Mesenteric fat pad (tissue), 1 donor: ENCODE results near the gene TDRD10. TPM values are rescaled to one million over a fixed set of nuclear protein-coding genes. Genes with fewer than 3 reads are reported as not detected.
"Not testable (repeated sequence)": the region's sequence is repeated elsewhere in the genome, so short reads cannot be mapped to it uniquely, and the experiment has no call there.

Experiments used
- DNase-seq: peaks from one replicate; pipeline ENCODE4 v3.0.0-alpha.2; 2020; ENCODE audit warnings: low spot score
- total RNA-seq: library from RNA; stranded (reverse); fragmentation: NEBNext Ultra II Directional; extraction: Animal tissue kit (Norgen Biotek cat#: 25700); gene quantifications from one replicate; pipeline ENCODE4 v1.2.1, GENCODE V29; 2021
- donor health status: DM: yes; HTN: yes; CAD: no.

The TDRD10 gene
- total RNA-seq, 1 donor from 2014 or later, result 7.2 TPM

DNA sequence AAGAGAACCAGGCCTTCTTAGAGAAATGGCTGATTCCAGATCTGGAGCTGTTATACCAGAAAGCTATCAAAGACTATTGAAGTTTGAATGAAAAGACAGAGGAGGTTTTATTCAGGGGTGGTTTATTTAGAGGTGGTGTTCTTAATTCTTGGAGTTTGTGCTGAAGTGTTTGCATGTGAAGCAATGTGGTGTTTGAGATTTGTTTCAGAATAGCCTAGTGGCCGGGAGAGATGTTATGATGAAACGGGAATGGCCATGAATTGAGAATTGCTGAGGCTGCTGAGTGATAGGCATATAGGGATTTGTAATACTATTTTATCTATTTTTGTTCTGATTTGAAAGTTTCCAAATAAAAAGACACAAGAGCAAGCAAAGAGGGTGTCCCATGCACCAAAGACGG lies 10.7 kb downstream of the TDRD10 start:
- DNase-seq, result no peak

DNA sequence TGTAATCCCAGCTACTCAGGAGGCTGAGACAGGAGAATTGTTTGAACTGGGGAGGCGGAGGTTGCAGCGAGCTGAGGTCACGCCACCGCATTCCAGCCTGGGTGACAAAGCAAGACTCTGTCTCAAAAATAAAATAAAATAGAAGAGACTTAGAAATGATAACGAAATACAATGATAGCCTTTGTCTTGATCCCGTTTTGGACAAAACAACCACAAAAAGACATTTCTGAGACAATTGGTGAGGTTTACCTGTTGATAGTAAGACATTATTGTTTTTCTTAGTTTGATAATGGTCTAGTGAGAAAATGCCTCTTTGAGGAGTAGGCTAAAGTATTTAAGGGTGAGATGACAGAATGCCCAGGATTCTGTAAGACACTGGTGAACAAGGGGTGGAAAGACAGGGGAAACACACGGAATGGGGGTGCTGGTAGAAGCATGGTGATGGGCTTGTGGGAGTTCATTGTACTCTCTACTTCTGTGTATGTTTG lies 12.1 kb downstream of the TDRD10 start:
- DNase-seq, result no peak

DNA sequence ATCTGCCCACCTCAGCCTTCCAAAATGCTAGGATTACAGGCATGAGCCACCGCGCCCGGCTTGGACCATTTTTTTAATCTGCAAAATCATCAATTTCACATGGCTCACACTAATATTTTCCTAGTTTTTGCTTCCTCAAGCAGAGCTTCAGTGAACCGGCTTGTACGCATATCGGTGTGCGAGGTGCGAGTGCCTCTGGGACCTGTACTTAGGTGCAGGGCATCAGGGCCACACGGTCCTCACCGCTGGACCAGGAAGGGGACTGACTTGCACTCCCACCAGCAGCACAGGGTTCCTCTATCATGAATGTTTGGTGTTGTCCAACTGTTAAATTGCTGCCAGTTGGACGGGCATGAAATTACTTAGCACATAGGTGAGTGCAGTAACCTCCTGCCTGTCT lies 15.6 kb downstream of the TDRD10 start:
- peak; percentile 87 for DNase-seq

DNA sequence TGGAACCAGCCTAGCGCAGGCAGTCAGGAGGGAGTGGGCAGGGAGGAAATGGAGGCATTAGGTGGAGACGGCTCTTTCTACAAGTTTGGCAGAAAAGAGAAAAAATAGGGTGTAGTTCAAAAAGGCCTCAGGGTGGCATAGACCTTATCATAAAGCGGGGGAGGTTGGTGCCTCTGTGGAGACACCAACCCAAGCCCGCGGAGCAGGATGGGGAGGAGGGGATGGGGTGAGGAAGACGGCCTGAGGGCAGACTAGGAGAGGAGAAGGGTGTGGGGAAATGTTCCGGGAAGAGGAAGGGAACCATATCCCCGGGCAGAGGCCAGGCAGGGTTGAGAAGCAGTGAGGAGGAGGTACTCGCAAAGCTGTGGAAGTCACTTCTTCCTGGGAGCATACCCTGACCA lies 17.6 kb downstream of the TDRD10 start:
- DNase-seq, result peak; percentile 57

DNA sequence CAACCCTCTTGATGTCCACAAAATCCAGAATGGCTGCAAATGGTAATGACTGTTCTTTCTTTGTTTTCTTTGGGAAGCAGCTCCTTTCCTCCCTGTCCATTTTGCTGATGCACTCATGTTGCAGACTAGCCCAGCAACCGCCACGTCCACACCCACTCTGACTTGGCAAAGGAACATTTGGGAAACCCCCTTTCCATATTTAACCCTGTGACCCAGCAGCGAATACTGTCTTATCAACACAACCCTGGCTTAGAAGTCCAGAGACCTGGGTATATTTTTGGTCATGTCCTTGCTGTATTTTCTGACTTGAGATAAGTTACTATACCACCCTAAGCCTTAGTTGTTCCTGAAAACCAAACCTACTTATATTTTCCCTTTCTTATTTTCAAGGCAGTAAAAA lies 18.3 kb downstream of the TDRD10 start:
- DNase-seq, result peak; percentile 26

DNA sequence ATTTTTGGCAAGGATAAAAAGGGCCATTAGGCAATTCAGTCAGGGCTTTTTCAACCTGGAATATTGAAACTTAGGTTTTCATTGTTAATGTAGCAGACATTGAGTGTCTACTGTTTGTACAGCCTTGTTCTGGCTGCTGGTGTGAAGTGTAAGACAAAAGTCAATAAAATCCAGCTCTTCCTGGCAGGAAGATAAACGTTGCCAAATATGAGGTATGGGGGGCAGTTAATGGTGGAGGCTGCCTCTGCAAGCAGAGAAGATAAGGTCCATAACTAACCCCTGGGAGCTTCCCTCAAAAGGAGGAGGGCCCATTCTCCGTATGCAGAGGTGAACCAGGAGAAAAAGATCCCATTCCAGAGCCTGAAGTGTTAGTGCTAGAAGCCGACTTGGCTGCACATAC lies 19.7 kb downstream of the TDRD10 start:
- DNase-seq, result no peak

DNA sequence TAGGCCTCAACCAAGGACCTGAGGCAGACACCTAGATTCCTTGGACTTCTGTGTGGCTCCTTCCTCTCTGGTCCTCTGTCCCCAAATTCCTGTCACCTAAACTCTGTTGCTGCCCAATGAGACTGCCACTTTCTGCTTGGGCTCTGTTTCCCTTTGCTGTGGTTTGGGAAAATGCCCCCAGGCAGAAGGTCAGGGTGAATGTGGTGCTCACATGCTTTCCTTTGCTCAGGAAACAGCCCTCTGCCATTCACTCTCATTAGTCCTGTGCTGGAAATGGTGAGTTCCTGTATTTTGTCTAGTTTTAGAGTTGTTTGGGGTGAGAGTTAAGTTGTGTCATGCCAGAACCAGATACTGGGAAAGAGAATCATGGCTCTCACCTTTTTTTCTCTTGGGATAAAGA lies 22.9 kb downstream of the TDRD10 start:
- DNase-seq, result no peak

DNA sequence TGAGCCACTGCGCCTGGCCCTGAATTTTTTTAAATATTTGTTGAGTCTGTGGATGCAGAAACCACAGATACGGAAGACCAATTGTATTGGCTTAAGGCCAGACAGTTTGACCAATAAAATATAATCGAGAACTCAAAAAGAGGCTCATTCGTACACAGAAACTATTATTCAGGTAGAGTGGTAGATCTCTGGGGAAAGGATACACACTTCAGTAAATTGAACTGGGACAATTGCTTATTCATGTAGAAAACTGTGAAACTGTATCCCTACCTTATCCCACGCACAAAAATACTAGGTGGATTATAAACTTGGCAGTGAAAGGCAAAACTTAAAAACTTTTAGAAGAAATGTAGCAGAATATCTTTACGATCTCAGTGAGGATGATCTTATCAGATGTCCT lies 25.2 kb downstream of the TDRD10 start:
- DNase-seq, result no peak

DNA sequence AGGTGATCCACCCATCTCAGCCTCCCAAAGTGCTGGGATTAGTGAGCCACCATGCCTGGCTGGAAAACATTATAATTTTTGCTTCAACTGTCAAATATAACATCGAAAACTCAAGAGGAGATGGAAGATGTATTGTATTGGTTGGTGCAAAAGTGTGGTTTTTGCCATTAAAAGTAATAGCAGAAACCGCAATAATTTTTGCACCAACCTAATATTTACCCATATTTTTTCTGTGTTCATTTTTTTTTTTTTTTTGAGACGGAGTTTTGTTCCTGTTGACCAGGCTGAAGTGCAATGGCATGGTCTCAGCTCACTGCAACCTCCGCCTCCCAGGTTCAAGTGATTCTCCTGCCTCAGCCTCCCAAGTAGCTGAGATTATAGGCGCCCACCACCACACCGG lies 27.3 kb downstream of the TDRD10 start:
- no peak for DNase-seq

DNA sequence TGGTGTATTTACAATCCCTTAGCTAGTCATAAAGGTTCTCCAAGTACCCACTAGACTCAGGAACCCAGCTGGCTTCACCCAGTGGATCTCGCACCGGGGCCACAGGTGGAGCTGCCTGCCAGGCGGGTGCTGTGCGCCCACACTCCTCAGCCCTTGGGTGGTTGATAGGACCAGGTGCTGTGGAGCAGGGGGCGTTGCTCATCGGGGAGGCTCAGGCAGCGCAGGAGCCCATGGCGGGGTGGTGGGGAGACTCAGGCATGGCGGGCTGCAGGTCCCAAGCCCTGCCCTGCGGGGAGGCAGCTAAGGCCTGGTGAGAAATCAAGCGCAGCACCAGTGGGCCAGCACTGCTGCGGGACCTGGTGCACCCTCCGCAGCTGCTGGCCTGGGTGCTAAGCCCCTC lies 29.9 kb downstream of the TDRD10 start:
- not testable (repeated sequence) for DNase-seq

DNA sequence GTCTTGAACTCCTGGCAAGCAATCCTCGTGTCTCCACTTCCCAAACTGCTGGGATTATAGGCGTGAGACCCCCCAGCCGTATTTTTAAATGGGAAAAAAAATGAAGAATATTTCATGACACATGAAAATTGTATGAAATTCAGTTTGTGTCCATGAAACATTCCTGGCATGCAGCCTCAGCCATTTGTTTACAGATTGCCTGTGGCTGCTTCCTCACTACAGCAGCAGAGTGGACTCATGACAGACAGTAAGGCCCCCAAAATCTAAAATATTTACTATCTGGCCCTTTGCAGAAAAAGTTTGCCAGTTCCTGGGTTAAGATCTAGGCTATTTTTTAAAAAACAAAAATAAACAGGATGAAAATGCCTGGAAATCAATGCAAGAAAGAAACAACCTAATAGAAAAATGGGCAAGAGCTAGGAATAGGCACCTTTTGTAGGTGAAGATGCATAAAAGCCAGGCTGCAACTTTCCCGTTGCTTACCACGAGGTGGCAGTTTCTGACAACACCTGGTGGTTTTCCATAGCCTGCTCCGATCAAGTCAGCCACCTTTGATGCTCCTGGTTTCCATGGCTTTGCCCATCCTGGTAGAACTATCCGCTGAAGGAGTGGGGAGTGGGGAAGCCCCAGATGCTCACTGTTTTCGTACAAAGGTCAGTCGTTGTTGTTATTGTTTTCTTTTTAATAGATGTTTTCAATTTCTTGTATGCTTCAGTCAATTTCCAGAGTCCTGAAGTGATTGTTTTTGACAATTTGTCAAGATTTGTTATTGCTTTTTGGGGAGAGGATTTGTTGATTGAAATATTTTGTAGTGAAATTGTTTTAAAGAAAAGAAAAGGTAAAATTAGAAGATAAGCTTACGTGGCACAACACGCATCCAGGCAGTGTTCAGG lies 32.2 kb downstream of the TDRD10 start:
- no peak for DNase-seq

DNA sequence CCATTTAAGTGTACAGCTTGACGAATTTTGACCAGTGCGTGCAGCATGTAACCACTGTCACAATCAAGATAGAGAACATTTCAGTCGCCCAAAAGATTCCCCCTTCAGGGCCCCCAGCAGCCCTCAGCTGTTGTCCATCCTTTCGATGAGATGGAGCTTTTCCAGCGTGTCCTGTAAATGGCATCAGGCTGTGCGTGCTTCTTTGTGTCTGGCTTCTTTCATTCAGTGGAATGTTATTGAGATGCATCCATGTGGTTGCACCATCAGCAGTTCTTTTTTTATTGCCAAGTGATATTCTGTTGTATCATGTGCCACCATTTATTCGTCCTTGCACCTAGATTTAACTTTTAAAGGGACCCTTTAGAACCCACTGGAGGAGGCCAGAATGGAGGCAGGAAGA lies 34.6 kb downstream of the TDRD10 start:
- no peak for DNase-seq

DNA sequence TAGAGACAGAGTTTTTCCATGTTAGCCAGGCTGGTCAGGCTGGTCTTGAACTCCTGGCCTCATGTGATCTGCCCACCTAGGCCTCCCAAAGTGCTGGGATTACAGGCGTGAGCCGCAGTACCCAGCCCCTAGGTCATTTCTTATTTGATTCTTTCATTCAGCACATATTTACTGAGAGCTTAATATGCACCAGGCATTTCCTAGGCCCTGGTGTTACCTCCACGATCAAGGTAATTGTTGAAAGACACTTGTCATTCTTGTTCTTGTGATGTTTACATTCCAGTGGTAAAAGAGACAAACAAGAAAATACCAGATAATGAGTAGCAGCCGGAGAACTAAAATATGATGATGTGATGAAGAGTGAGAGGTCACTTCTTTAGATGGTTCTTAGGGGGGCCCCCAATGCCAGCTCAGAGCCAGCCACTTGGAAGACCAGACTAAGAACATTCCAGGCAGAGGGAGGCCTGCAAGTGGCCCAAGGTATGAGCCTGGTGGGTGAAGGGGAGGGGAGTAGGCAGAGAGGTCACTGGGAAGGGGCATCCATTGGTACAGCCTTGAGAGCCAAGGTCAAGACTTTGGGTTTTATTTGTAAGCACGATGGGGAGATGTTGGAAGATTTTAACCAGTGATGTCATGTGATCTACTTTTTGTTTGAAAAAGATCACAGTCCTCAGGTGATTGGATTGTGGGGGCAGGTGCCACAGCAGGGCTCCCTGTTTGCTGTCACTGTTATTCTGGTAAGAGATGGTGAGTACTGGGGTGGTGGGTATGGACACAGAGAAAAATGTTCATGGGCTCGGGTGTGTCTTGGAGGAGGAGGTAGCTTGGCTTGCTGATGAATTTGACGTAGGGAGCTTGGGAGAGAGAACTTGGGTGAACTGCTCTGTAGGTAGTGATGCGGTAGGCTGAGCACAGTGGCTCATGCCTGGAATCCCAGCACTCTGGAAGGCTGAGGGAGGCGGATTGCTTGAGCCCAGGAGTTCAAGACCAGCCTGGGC lies 37.8 kb downstream of the TDRD10 start:
- no peak for DNase-seq

DNA sequence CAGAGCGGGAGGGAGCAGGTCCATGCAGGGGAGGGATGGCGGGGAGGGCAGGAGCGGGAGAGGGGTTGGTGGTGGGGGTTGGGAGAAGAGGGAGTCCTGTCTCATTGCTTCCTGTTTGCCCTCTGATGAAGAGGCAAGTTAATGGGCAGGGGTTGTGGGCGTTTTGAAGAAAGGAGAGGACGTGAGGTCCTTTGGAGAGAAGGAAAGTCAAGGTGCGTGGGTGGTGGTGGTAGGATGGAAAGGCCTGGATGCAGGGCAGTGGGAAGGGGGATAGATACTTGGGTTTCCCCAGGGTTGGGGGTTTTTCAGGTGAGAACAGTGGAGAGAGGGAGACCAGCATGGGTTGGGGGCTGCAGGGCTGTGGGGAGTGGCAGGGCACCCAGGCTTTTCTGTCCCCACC lies 39.2 kb downstream of the TDRD10 start:
- no peak for DNase-seq

DNA sequence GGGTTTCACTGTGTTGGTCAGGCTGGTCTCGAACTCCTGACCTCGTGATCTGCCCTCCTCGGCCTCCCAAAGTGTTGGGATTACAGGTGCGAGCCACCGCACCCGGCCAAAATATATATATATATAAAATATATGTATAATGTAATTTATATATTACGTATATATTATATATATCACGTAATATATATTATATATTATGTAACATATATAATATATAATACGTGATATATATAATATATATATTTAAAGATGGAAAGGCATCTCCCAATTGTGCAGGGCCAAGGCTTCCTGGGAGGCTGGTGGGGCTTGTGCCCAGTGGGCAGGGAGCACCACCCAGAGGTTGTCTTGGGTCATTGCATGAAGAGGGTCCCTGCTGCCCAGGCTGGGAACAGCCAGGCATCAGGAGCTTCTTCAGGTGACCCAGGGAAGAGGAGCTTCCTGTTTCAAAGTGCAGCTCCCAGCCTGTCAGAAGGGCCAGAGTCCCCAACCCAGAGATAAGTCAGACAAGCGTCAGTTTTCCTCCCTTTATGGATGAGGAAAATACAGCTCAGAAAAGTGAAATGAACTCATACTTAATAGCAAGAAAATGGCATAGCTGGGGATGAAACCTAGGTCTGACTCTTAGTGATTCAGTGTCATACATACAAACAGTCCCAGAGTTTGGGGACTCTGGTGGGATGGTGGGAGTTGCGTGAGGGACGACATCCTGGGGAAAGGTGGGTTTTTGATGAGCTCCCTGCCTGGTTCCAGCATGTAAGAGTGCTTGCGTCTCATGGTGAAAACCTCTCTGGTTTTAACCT lies 44.4 kb downstream of the TDRD10 start:
- no peak for DNase-seq

DNA sequence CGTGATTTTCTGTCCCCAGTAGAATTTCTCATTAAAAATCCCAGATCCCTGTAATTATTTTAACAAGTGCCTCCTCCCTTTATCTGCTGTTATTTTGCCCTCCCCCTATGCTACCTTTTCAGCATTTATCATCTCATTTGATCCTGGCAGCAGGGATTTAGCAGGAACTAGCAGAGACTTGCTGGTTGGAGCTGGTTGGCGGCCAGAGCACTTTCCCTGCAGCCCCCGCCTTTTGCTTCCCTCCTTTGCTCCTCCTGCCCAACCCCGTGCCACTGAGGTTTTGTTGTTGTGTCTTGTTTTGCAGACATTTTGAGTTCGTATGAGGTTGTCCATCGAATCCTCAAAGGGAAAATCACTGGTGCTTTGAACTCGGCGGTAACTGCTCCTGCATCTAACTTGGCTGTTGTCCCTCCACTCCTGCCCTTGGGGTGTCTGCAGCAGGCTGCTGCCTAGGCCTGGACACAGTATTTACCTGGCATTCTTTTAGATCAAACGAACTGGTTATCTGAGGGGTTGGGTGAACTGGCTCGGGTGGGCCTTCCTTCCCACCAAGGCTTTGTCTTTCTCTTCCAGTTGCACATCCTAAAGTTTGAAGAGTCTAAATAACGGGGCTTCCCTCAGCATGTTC lies 45.2 kb downstream of the TDRD10 start:
- no peak for DNase-seq

DNA sequence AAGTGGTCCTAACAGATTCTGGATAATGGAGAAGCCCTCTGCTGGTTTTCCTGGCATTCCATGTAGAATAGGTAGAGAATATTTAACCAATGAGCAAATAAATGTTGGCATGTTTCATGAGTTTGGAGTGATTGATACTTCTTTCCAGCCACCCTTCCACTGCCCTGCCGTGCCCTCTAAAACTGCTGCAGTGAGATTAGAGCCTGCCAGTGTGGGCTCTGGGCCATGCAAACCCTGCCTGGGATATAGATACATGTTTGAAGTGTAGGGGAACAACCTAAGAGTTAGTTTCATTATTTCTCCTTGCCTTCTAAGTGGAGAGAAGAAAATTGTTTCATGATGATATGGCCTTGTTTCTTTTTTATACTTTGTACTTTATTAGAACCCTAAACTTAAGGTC lies 46.0 kb downstream of the TDRD10 start:
- DNase-seq, result no peak

DNA sequence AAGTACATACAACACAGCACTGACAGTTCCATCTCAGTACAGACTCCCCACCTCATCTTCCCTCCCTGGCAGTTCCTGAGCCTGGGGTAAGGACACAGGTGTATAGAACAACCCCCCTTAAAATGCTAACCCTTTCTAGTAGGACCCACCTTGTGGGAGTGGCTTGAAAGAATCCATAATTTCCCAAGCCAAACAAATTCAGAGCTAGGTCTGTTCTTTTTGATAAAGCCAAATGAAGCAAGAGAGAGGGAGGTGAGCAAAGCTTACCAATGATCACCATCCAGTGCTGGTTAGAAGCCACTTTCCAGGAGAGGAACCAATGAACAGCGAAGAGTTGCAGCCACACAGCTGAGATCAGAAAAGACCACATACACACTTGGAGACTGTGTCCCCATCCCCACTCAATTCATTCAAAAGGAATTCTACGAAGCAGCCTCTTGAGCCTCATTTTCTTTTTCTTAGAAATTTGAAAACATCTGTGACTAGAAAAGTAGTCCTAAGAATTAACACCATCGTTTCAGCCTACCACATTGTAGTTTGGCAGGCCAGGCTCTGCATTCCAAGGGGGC lies 47.3 kb downstream of the TDRD10 start:
- DNase-seq, result no peak

DNA sequence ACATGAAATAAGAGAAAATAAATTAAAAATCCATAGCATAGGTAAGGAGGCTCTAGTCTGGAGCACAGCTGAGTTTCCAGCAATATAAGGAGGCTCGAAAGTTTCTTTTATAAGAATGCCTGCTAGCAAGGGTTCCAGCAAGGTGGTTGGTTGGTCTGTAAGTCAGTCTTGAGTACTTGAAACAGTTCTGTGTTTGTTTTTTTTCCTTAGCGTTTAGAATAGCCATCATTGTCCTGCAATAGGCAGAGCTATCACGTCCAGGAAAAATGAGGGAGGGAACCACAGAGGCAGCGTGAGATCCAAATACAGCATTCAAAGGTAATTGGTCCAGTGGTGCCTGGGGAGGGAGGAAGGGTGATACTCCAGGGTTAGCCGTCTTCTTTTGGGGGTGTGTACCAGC lies 48.1 kb downstream of the TDRD10 start:
- no peak for DNase-seq

DNA sequence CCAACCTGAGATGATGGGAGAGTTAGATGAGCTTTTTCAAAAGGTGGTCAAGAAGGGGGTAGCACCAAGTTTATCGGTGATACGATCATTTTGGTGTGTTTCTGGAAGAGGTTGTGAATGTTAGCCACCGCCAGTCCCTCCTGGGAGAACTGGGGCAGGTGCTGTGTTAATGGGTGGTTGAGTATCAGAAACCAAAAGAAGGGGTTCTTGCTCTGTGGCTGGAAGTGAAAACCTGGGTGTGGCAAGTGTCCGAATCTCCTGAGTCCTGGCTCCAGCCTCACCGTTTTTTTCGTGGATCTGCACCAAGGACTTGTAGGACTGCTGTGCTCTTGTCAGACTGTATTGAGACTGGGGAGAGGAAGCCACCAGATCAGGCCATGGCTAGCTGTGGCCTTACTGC lies 48.6 kb downstream of the TDRD10 start:
- no peak for DNase-seq
